Measurements from ENCODE around the gene GART.

Gene GART

DNA sequence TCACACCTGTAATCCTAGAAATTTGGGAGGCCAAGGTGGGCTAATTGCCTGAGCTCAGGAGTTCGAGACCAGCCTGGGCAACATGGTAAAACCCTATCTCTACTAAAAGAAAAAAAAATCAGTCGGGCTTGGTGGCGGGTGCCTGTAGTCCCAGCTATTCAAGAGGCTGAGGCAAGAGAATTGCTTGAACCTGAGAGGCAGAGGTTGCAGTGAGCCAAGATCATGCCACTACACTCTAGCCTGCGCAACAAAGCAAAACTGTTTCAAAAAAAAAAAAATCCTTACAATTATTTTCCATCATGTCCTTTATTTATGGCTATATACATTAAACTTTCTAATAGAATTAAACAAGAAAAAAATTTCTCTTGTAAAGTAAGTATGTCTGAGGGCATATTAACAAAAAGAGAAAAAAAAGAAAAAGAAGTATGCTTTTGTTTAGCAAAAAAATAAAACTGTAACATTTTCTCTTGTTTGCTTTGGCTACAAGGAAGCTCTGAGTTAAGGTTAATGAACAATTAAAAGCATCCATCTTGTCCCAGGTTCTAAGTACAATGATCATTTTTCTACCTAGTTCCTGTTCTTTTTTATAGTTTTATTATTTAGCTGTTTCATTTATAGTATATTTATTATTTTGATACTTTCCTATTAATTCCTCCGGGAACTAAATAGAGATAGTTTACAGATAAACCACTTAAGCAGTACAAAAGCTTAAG, 80.2 kb downstream of the GART start:
- Histone ChIP-seq H3K4me1 (ENCODE audit: insufficient read depth, insufficient read length) (no peaks in the 10 kb centered on the region), H3K9me3 (ENCODE audit: insufficient read depth, low read length) (no peaks in the 10 kb centered on the region), H3K36me3 (ENCODE audit: insufficient read depth, insufficient read length, low read length) (peaks cover 19% of the 10 kb centered on the region), H3K4me3 (ENCODE audit: insufficient read length, low read depth) (no peak overlapping the region), H3K27me3 (ENCODE audit: insufficient read depth, insufficient read length) (no peaks in the 10 kb centered on the region), H3K9ac (ENCODE audit: insufficient read length, low read depth) (no peak overlapping the region)
- no peak for DNase-seq (ENCODE audit: low read depth, low spot score)
- TF ChIP-seq YY1 (IDR thresholded peaks at IDR 0.05; ENCODE audit: insufficient read depth, insufficient read length) (no peak), SUZ12 (IDR thresholded peaks at IDR 0.05; ENCODE audit: extremely low read depth, insufficient read depth, insufficient read length) (no peak), ZNF274 (IDR thresholded peaks at IDR 0.05; ENCODE audit: low read depth, low read length) (no peak)

DNA sequence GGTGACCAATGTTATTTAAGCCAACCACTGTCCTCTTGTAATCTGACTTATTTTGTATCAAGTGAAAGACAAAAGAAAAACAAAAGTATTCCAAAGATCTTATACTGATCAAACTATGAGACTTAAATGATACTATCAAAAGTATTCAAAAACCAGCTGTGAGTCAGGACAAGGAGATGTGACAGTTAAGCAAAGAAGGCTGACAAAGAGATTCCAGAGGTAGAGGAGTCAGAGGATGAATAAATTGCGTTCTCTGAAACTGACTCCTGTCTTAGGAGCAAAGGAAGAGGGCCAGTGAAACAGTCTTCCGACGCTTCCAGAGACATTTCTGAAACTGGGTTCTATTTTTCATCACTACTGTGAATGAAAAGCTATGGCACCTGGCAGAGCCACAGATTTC, 83.1 kb downstream of the GART start:
- no peak overlapping the region for H3K4me3 ChIP-seq (ENCODE audit: insufficient read length, low read depth)
- no peak for DNase-seq (ENCODE audit: low read depth, low spot score)
- peaks cover 19% of the 10 kb centered on the region for H3K36me3 ChIP-seq (ENCODE audit: insufficient read depth, insufficient read length, low read length)
- no peaks in the 10 kb centered on the region for H3K4me1 ChIP-seq (ENCODE audit: insufficient read depth, insufficient read length)
- no peak overlapping the region for H3K9ac ChIP-seq (ENCODE audit: insufficient read length, low read depth)
- TF ChIP-seq ZNF274 (IDR thresholded peaks at IDR 0.05; ENCODE audit: low read depth, low read length) (no peak), YY1 (IDR thresholded peaks at IDR 0.05; ENCODE audit: insufficient read depth, insufficient read length) (no peak), SUZ12 (IDR thresholded peaks at IDR 0.05; ENCODE audit: extremely low read depth, insufficient read depth, insufficient read length) (no peak)
- no peaks in the 10 kb centered on the region for H3K9me3 ChIP-seq (ENCODE audit: insufficient read depth, low read length)
- no peaks in the 10 kb centered on the region for H3K27me3 ChIP-seq (ENCODE audit: insufficient read depth, insufficient read length)

DNA sequence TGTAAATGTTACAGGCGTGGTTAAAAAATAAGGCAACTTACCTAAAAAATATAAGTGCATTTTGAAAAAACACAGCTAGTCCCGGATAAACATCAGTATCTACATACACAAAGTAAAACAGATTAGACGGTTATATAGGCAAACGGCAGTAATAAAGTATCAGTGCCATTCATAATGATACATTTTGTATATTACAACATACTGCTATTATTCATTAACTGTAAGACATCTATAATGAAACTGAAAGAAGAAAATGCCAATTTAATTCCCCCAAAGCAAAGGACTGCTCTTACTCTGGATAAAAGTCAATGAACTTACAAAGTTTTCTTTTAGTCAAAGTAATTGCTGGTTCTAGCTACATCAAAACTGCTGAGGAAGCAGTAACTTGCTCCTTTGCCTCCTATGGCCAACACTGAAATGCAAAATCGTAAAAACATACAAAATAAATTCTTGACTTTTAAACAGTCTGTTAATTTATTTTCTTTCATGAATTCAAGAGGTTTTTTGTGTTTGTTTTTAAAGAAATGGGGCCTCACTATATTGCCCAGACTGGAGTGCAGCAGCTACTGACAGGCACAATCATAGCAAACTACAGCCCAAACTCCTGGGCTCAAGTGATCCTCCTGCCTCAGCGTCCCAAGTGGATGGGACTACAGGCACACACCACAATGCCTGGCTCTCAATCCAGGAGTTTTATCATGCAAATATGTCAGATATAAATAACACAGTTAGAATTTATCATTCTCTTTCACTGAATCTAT, 86.1 kb downstream of the GART start:
- Histone ChIP-seq H3K9me3 (ENCODE audit: insufficient read depth, low read length) (no peaks in the 10 kb centered on the region), H3K36me3 (ENCODE audit: insufficient read depth, insufficient read length, low read length) (peaks cover 12% of the 10 kb centered on the region), H3K27me3 (ENCODE audit: insufficient read depth, insufficient read length) (no peaks in the 10 kb centered on the region), H3K4me3 (ENCODE audit: insufficient read length, low read depth) (no peak overlapping the region), H3K9ac (ENCODE audit: insufficient read length, low read depth) (no peak overlapping the region), H3K4me1 (ENCODE audit: insufficient read depth, insufficient read length) (no peaks in the 10 kb centered on the region)
- DNase-seq (ENCODE audit: low read depth, low spot score): no peak
- no peak for TF ChIP-seq ZNF274 (IDR thresholded peaks at IDR 0.05; ENCODE audit: low read depth, low read length)
- no peak for TF ChIP-seq SUZ12 (IDR thresholded peaks at IDR 0.05; ENCODE audit: extremely low read depth, insufficient read depth, insufficient read length)
- TF ChIP-seq YY1 (IDR thresholded peaks at IDR 0.05; ENCODE audit: insufficient read depth, insufficient read length): no peak
